NT2/D1 (cell line): ENCODE data around the gene TIAL1.

Experiments
- YY1 ChIP-seq: IDR thresholded peaks from 2 replicates; pipeline ENCODE4 v1.6.1; 2011; ENCODE audit not compliant: insufficient read length, insufficient read depth
- ZNF274 ChIP-seq: IDR thresholded peaks from 2 replicates; pipeline ENCODE4 v1.6.1; 2011; ENCODE audit warnings: mild to moderate bottlenecking, low read depth, low read length

DNA sequence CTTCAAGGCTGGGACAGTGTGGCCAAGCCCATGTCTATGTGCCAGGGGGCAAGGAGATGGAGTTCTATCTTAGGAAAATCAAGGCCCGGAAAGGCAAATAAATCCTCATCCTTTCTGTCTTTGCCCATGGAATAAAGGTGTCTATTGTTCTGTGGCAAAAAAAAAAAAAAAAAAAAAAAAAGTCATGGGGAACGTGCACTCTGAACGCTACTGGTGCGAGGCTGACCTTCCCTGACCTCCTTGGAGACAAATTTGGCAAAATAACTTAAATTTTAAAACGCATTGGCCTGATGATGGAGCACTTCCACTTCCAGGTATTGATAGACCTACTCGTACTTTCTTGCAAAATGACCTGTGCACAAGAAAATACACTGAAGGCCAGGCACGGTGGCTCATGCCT is 42.2 kb upstream of the TIAL1 start:
- no peak for TF ChIP-seq ZNF274
- no peak for TF ChIP-seq YY1
